WERI-Rb-1 (cell line): ENCODE data around the gene RPS6KA4.
A peak's percentile ranks its signal among the peaks of the same experiment; 100 is the strongest.
"Not testable (repeated sequence)": the region's sequence is repeated elsewhere in the genome, so short reads cannot be mapped to it uniquely, and the experiment has no call there.

Source experiments
- DNase-seq: peaks from one replicate; pipeline ENCODE4 v3.0.0-alpha.2; 2020
- H3K27ac ChIP-seq: fragments of 250-450 bp; sonication (Bioruptor Pico); 2 replicates; pipeline ENCODE4 v1.5.1; 2020; ENCODE audit warnings: mild to moderate bottlenecking, moderate library complexity
- H3K27me3 ChIP-seq: fragments of 250-450 bp; sonication (Bioruptor Pico); 2 replicates; pipeline ENCODE4 v1.5.1; 2021; ENCODE audit warnings: mild to moderate bottlenecking, low read depth, moderate library complexity; ENCODE audit not compliant: insufficient read depth, severe bottlenecking
- H3K36me3 ChIP-seq: fragments of 250-450 bp; sonication (Bioruptor Pico); 2 replicates; pipeline ENCODE4 v1.5.1; 2020; ENCODE audit warnings: mild to moderate bottlenecking, moderate library complexity
- H3K4me3 ChIP-seq: 2 replicates; pipeline ENCODE4 v1.5.1; 2011; ENCODE audit warnings: low read depth, mild to moderate bottlenecking, control low read depth, low read length
- H3K9me3 ChIP-seq: fragments of 250-450 bp; sonication (Bioruptor Pico); 2 replicates; pipeline ENCODE4 v1.5.1; 2021; ENCODE audit warnings: mild to moderate bottlenecking, moderate library complexity; ENCODE audit not compliant: severe bottlenecking
- CTCF ChIP-seq: IDR thresholded peaks from 2 replicates; pipeline ENCODE4 v1.5.1; 2011; ENCODE audit warnings: low read depth, mild to moderate bottlenecking, control low read depth, inconsistent platforms, low read length

RPS6KA4 gene

GRCh38 chr11:64320556-64320955, 38.4 kb upstream of the RPS6KA4 start:
- H3K27ac ChIP-seq = no peak overlapping the region

GRCh38 chr11:64321026-64321425, 37.9 kb upstream of the RPS6KA4 start:
- H3K36me3 ChIP-seq = no peaks in the 10 kb centered on the region
- no peaks in the 10 kb centered on the region for H3K9me3 ChIP-seq
- no peak for TF ChIP-seq CTCF
- no peak for DNase-seq
- no peaks in the 10 kb centered on the region for H3K27me3 ChIP-seq
- no peak overlapping the region for H3K4me3 ChIP-seq
- H3K27ac ChIP-seq = no peak overlapping the region

More at GRCh38 chr11:64320556-64320955, 38.4 kb upstream of the RPS6KA4 start:
- DNase-seq = no peak
- no peaks in the 10 kb centered on the region for H3K27me3 ChIP-seq
- H3K36me3 ChIP-seq = peaks cover 1% of the 10 kb centered on the region; the same call in 1 of the 2 replicates
- no peak overlapping the region for H3K4me3 ChIP-seq
- H3K9me3 ChIP-seq = no peaks in the 10 kb centered on the region
- no peak for TF ChIP-seq CTCF

GRCh38 chr11:64321533-64321932, 37.4 kb upstream of the RPS6KA4 start:
- DNase-seq = no peak
- no peak overlapping the region for H3K27ac ChIP-seq
- no peaks in the 10 kb centered on the region for H3K36me3 ChIP-seq
- no peak for TF ChIP-seq CTCF
- no peaks in the 10 kb centered on the region for H3K9me3 ChIP-seq
- no peak overlapping the region for H3K4me3 ChIP-seq
- no peaks in the 10 kb centered on the region for H3K27me3 ChIP-seq

GRCh38 chr11:64322925-64323260, 36.1 kb upstream of the RPS6KA4 start:
- H3K9me3 ChIP-seq = no peaks in the 10 kb centered on the region
- no peak for TF ChIP-seq CTCF
- no peak overlapping the region for H3K27ac ChIP-seq
- H3K36me3 ChIP-seq = no peaks in the 10 kb centered on the region
- no peak for DNase-seq
- no peaks in the 10 kb centered on the region for H3K27me3 ChIP-seq
- no peak overlapping the region for H3K4me3 ChIP-seq

- Histone ChIP-seq H3K36me3 (no peaks in the 10 kb centered on the region), H3K27me3 (no peaks in the 10 kb centered on the region), H3K9me3 (no peaks in the 10 kb centered on the region), H3K4me3 (no peak overlapping the region), H3K27ac (peak overlapping the region; percentile 36)
- DNase-seq = no peak
- TF ChIP-seq CTCF = no peak
Measured at GRCh38 chr11:64323373-64323772, 35.6 kb upstream of the RPS6KA4 start.

GRCh38 chr11:64323984-64324383, 35.0 kb upstream of the RPS6KA4 start:
- not testable (repeated sequence) for H3K27me3 ChIP-seq, DNase-seq
- peak overlapping the region; percentile 36 for H3K27ac ChIP-seq

More at GRCh38 chr11:64323984-64324383, 35.0 kb upstream of the RPS6KA4 start:
- H3K9me3 ChIP-seq, H3K36me3 ChIP-seq, H3K4me3 ChIP-seq: not testable (repeated sequence)
